A673 (cell line): ENCODE measurements around the gene PLCL1. TPM values are rescaled to one million over a fixed set of nuclear protein-coding genes. Genes with fewer than 3 reads are reported as not detected.
"Not testable (repeated sequence)": the region's sequence is repeated elsewhere in the genome, so short reads cannot be mapped to it uniquely, and the experiment has no call there.

Experiments used
- BruUV-seq: library from RNA; stranded (reverse); fragments of 400-500 nt; replicated peaks from 2 replicates; lab custom pipeline; 2021; lab: Mats Ljungman, UMichigan
- CTCF ChIA-PET: fragments of 300-600 bp; sonication (Branson Sonifier 250); formaldehyde crosslinking; loops from one replicate; lab custom pipeline; 2022; ENCODE audit warnings: antibody characterized with exemption; lab: Charles Lee
- POLR2A ChIA-PET: fragments of 300-600 bp; sonication (Branson Sonifier 250); formaldehyde crosslinking; loops from one replicate; lab custom pipeline; 2022; ENCODE audit warnings: antibody characterized with exemption; ENCODE audit not compliant: low non-redundant PET; lab: Charles Lee
- DNase-seq: peaks from one replicate; pipeline ENCODE4 v3.0.0-alpha.2; 2015; ENCODE audit warnings: low spot score
- H3K27ac ChIP-seq: fragments of 200-600 bp; sonication (generic); 2 replicates; pipeline ENCODE4 v1.5.1; 2016; ENCODE audit warnings: mixed run types, low read depth, mild to moderate bottlenecking, mixed read lengths, antibody characterized with exemption, low read length; ENCODE audit not compliant: poor library complexity, severe bottlenecking
- H3K27me3 ChIP-seq: fragments of 200-600 bp; sonication (generic); replicated peaks from 2 replicates; pipeline ENCODE4 v1.6.1; 2017; ENCODE audit warnings: mixed run types, low read depth, mild to moderate bottlenecking, mixed read lengths, antibody characterized with exemption, low read length; ENCODE audit not compliant: insufficient read depth, poor library complexity
- H3K36me3 ChIP-seq: fragments of 200-600 bp; sonication (generic); 2 replicates; pipeline ENCODE4 v1.6.1; 2016; ENCODE audit warnings: mixed run types, mild to moderate bottlenecking, mixed read lengths, antibody characterized with exemption, low read length; ENCODE audit not compliant: insufficient read depth, poor library complexity, severe bottlenecking
- H3K4me1 ChIP-seq: fragments of 200-600 bp; sonication (generic); 2 replicates; pipeline ENCODE4 v1.6.1; 2017; ENCODE audit warnings: mixed run types, mild to moderate bottlenecking, mixed read lengths, antibody characterized with exemption, low read length; ENCODE audit not compliant: insufficient read depth, poor library complexity, severe bottlenecking
- H3K4me3 ChIP-seq: fragments of 200-600 bp; sonication (generic); 2 replicates; pipeline ENCODE4 v1.5.1; 2016; ENCODE audit warnings: low read depth, mixed run types, mild to moderate bottlenecking, mixed read lengths, low read length; ENCODE audit not compliant: poor library complexity, severe bottlenecking
- H3K9me3 ChIP-seq: fragments of 200-600 bp; sonication (generic); 2 replicates; pipeline ENCODE4 v1.6.1; 2016; ENCODE audit warnings: mixed run types, low read depth, mild to moderate bottlenecking, mixed read lengths, antibody characterized with exemption, low read length; ENCODE audit not compliant: poor library complexity, severe bottlenecking
- CTCF ChIP-seq: fragments of 300-800, 200-600 bp; sonication (generic); conservative IDR thresholded peaks from 2 replicates; pipeline ENCODE4 v1.5.1; 2017; ENCODE audit warnings: low read depth, mild to moderate bottlenecking, antibody characterized with exemption, low read length, moderate library complexity, mixed read lengths
- EZH2 ChIP-seq: fragments of 200-600 bp; sonication (generic); IDR thresholded peaks from 2 replicates; pipeline ENCODE4 v1.6.1; 2017; ENCODE audit warnings: borderline replicate concordance, low read depth, mild to moderate bottlenecking, mixed read lengths, antibody characterized with exemption, low read length; ENCODE audit not compliant: poor library complexity, severe bottlenecking
- intact Hi-C: fragments of 100-400 bp; cut with micrococcal nuclease; formaldehyde crosslinking; loops from one replicate; pipeline ENCODE4 v1.10.0; 2022; ENCODE audit not compliant: unreplicated experiment
- total RNA-seq: library from RNA; stranded (reverse); gene quantifications from 2 replicates; pipeline ENCODE4 v1.2.3, GENCODE V29; 2021

The PLCL1 gene
- total RNA-seq, 1 experiment from 2014 or later, result not detected

DNA sequence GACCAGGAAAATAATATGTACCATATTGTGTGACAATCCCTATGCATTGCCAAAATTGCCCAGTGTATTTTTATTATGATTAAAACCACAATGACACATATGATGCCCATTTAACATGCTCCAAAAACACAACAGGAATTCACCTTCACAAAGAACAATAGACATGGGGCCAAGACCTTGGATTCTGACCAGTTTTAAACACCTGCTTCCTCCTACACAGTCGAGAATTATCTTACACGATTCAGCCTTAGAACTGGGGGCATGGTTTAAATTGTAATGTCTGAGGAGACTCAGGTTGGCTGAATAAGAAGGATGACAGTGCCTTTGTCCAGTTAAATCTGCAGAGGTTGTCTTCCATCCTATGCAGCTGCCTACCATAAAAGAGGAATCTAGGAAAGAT lies 212.7 kb downstream of the PLCL1 start:
- intact Hi-C loops, result no loop called here
- H3K36me3 ChIP-seq, result no peaks in the 10 kb centered on the region
- H3K4me1 ChIP-seq, result no peaks in the 10 kb centered on the region
- H3K4me3 ChIP-seq, result no peak overlapping the region
- no TSS peak for BruUV-seq
- H3K27ac ChIP-seq, result no peak overlapping the region
- DNase-seq, result no peak
- H3K9me3 ChIP-seq, result no peaks in the 10 kb centered on the region
- CTCF ChIA-PET, result no interaction called here
- H3K27me3 ChIP-seq, result no peaks in the 10 kb centered on the region
- TF ChIP-seq CTCF (no peak), EZH2 (no peak)
- POLR2A ChIA-PET, result no interaction called here

DNA sequence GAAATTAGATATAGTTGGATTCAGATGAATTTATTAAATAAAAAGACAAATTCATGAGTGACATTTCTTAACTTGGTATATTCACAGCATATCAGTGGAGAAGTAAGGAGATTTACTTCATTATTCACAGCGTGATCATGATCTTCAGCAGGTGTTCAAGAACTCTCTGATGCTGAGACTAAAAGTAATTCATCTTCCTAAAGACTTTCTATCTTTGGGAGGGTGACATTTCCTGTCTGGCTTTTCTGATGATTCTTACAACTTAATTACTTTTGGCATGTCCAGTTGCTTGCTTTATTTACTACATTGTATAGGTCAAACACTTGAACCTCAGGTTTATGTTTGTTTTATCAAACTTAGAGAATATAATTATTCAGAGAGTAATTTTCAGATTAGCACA lies 224.6 kb downstream of the PLCL1 start:
- Histone ChIP-seq H3K4me1 (no peaks in the 10 kb centered on the region), H3K36me3 (no peaks in the 10 kb centered on the region), H3K4me3 (no peak overlapping the region), H3K9me3 (no peaks in the 10 kb centered on the region), H3K27ac (no peak overlapping the region), H3K27me3 (peaks cover 3% of the 10 kb centered on the region)
- no peak for DNase-seq
- no TSS peak for BruUV-seq
- ChIA-PET CTCF (no interaction called here), POLR2A (no interaction called here)
- intact Hi-C loops, result no loop called here
- TF ChIP-seq EZH2 (no peak), CTCF (no peak)

- H3K4me1 ChIP-seq, intact Hi-C loops, DNase-seq, H3K27ac ChIP-seq, H3K36me3 ChIP-seq, H3K27me3 ChIP-seq, H3K4me3 ChIP-seq, BruUV-seq, H3K9me3 ChIP-seq, CTCF ChIA-PET: not testable (repeated sequence)
- POLR2A ChIA-PET, result interaction anchor here (0.7 kb wide), 1 partner anchor 35 kb away, joined by 3 read pairs; no protein-coding TSS in a partner anchor
Observed at GRCh38 chr2:198029576-198029975, 225.2 kb downstream of the PLCL1 start.

DNA sequence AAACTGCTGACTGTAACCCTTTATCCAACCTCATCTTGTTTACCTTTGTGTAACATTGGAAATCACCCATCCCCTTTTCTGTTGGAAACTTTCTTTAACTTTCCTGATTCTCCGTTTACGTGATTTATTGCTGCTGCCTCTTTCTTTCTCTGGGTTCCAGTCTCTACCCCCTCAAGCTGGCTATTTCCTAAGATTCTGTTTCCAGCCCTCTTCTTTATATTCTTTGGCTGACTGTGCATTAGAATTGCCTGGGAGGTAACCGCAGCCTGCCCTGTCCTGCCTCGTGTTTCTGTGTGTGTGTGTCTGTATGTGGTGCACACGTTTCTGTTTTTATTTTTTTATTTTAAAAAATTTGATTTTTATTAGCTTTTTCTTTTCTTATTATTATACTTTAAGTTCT lies 229.2 kb downstream of the PLCL1 start:
- no peak for TF ChIP-seq EZH2
- no peak for TF ChIP-seq CTCF
- no peaks in the 10 kb centered on the region for H3K4me1 ChIP-seq
- intact Hi-C loops, result no loop called here
- H3K9me3 ChIP-seq, result no peaks in the 10 kb centered on the region
- peaks cover 3% of the 10 kb centered on the region for H3K27me3 ChIP-seq
- ChIA-PET CTCF (no interaction called here), POLR2A (no interaction called here)
- no TSS peak for BruUV-seq
- no peak overlapping the region for H3K27ac ChIP-seq
- no peaks in the 10 kb centered on the region for H3K36me3 ChIP-seq
- H3K4me3 ChIP-seq, result no peak overlapping the region
- no peak for DNase-seq
